Measurements from ENCODE around the gene SVIL.

The SVIL gene

DNA sequence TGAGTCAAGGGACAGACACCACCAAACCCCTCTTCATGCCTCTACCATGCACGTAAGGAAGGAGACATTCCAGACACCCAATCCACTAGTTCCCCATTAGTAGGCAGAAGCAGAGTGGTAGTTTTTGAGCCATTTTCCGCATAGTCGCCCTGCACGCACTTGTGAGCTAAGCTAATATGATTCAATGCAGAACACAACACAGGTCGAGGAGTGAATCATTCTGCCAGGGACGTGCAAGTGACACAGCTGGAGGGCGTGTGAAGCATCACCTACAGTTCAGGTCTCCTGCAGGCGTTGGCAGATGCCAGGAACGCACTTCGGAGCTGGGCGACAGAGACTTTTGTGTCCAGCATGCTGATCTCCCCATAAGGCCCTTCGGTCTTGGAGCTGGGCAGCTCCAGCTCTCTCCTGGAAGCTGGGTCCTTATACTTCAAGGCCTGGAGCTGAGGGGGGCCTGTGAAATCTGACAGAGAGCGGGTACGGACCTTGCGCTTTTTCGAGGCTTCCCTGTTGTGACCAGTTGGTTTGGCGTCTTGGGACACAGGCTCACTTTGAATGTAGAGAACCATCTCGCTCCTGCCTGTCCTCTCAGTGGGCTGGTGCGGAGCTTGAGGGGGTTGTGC, 102.4 kb downstream of the SVIL start:
- H4K20me1 ChIP-seq (ENCODE audit: insufficient read depth) = no peaks in the 10 kb centered on the region
- H3K27ac ChIP-seq = no peak overlapping the region
- no peaks in the 10 kb centered on the region for H3K4me1 ChIP-seq (ENCODE audit: low read depth, poor library complexity, severe bottlenecking)
- no peak overlapping the region for H3K4me2 ChIP-seq
- no peak overlapping the region for H2AFZ ChIP-seq (ENCODE audit: low read depth)
- TF ChIP-seq, protein P1, sequence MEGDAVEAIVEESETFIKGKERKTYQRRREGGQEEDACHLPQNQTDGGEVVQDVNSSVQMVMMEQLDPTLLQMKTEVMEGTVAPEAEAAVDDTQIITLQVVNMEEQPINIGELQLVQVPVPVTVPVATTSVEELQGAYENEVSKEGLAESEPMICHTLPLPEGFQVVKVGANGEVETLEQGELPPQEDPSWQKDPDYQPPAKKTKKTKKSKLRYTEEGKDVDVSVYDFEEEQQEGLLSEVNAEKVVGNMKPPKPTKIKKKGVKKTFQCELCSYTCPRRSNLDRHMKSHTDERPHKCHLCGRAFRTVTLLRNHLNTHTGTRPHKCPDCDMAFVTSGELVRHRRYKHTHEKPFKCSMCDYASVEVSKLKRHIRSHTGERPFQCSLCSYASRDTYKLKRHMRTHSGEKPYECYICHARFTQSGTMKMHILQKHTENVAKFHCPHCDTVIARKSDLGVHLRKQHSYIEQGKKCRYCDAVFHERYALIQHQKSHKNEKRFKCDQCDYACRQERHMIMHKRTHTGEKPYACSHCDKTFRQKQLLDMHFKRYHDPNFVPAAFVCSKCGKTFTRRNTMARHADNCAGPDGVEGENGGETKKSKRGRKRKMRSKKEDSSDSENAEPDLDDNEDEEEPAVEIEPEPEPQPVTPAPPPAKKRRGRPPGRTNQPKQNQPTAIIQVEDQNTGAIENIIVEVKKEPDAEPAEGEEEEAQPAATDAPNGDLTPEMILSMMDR (conservative IDR thresholded peaks at IDR 0.05; ENCODE audit: low read depth, low read length) = no peak
- no peaks in the 10 kb centered on the region for H3K79me2 ChIP-seq (ENCODE audit: insufficient read depth, low read depth)
- H3K9ac ChIP-seq = no peak overlapping the region
- no peaks in the 10 kb centered on the region for H3K36me3 ChIP-seq (ENCODE audit: insufficient read depth)
- H3K4me3 ChIP-seq (IDR thresholded peaks at IDR 0.05; ENCODE audit: insufficient read depth, low read depth, low read length) = no peak overlapping the region
- H3K27me3 ChIP-seq (ENCODE audit: insufficient read depth, low read depth) = no peaks in the 10 kb centered on the region

DNA sequence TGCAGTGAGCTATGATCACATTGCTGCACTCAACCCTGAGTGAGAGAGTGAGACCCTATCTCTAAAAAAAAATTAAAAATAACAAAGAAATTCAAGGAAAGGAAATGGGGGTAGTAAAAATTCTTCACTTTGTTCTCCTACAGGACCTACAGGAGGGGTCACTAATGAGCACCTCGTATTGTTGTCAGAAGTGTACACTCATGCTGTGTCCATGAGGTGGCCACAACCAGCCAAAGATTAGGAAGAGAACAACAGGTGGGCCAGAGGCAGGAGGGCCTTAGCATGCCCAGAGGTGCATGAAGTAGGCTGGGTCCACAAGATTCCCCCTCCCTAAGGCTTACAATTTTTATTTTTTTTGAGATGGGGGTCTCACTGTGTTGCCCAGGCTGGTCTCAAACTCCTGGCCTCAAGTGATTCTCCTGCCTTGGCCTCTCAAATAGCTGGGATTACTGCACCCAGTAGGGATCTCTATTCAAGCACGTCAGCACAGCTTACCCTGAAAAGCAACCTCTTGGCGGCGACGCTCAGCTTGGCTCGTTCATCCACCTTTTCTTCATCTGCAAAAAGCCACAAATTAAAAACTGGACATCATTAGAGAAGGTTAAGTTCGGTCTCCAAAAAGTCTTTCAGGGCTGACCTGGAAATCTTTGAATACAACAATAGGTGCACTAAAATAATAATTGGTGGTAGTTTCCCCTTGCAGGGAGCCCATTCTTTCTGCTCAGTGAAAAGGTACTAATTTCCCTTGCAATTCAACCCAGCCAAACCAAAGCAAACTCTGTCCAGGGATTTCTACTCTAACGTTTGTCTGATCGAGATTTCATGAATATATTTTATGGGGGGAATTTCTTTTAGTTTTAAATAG, 104.4 kb downstream of the SVIL start:
- Histone ChIP-seq H3K27me3 (ENCODE audit: insufficient read depth, low read depth) (no peaks in the 10 kb centered on the region), H3K4me1 (ENCODE audit: low read depth, poor library complexity, severe bottlenecking) (no peaks in the 10 kb centered on the region)
- TF ChIP-seq, protein P1 (conservative IDR thresholded peaks at IDR 0.05; ENCODE audit: low read depth, low read length) = no peak

DNA sequence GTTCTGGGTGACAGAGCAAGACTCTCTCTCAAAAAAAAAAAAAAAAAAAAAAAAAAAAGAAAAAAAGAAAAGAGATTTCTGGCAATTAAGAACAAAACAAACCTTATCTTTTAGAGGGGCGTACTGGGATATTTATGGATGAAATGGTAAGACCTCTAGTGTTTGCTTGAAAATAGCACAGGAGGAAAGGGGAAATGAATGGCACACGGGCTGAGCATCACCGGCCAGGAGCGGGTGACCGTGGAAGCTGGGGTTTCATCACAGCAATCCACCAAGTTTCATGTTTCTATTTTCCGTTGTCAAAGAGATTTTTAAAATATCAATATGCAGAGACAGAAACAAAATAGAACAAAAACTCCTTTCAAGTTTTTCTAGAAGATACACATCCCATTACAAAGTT, 105.6 kb downstream of the SVIL start:
- TF ChIP-seq, protein P1 (conservative IDR thresholded peaks at IDR 0.05; ENCODE audit: low read depth, low read length) = no peak
- Histone ChIP-seq H4K20me1 (ENCODE audit: insufficient read depth) (no peaks in the 10 kb centered on the region), H3K27me3 (ENCODE audit: insufficient read depth, low read depth) (no peaks in the 10 kb centered on the region), H3K36me3 (ENCODE audit: insufficient read depth) (no peaks in the 10 kb centered on the region), H2AFZ (ENCODE audit: low read depth) (no peak overlapping the region), H3K79me2 (ENCODE audit: insufficient read depth, low read depth) (no peaks in the 10 kb centered on the region), H3K4me2 (no peak overlapping the region), H3K4me3 (IDR thresholded peaks at IDR 0.05; ENCODE audit: insufficient read depth, low read depth, low read length) (no peak overlapping the region), H3K4me1 (ENCODE audit: low read depth, poor library complexity, severe bottlenecking) (no peaks in the 10 kb centered on the region), H3K27ac (no peak overlapping the region), H3K9ac (no peak overlapping the region)

More for the DNA sequence above, 104.4 kb downstream of the SVIL start:
- Histone ChIP-seq H3K27ac (no peak overlapping the region), H3K9ac (no peak overlapping the region), H3K36me3 (ENCODE audit: insufficient read depth) (no peaks in the 10 kb centered on the region), H4K20me1 (ENCODE audit: insufficient read depth) (no peaks in the 10 kb centered on the region), H3K79me2 (ENCODE audit: insufficient read depth, low read depth) (no peaks in the 10 kb centered on the region), H2AFZ (ENCODE audit: low read depth) (no peak overlapping the region), H3K4me2 (no peak overlapping the region), H3K4me3 (IDR thresholded peaks at IDR 0.05; ENCODE audit: insufficient read depth, low read depth, low read length) (no peak overlapping the region)

DNA sequence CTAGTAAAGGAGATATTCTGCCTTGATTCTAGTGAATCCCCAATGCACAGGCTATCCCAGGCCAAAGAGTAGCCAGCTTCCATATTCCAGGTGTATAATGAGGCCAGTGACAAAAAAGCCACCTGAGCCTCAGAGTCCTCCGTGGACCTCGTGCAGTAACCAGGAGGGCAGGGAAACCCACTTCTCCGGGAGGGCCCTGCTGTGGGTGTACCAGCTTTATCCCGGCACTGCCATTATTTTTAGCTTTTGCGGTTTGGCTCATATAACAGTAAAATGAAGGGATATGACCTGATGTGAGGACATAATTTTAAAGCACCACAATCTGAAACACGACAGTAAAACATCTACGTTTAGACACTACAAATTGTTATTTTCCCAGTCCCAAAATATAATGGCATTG, 109.0 kb downstream of the SVIL start:
- TF ChIP-seq, protein P1 (conservative IDR thresholded peaks at IDR 0.05; ENCODE audit: low read depth, low read length) = no peak
- Histone ChIP-seq H3K36me3 (ENCODE audit: insufficient read depth) (no peaks in the 10 kb centered on the region), H3K27me3 (ENCODE audit: insufficient read depth, low read depth) (no peaks in the 10 kb centered on the region), H3K4me1 (ENCODE audit: low read depth, poor library complexity, severe bottlenecking) (no peaks in the 10 kb centered on the region), H2AFZ (ENCODE audit: low read depth) (no peak overlapping the region), H3K79me2 (ENCODE audit: insufficient read depth, low read depth) (no peaks in the 10 kb centered on the region), H3K9ac (no peak overlapping the region), H4K20me1 (ENCODE audit: insufficient read depth) (no peaks in the 10 kb centered on the region), H3K4me2 (no peak overlapping the region), H3K27ac (no peak overlapping the region), H3K4me3 (IDR thresholded peaks at IDR 0.05; ENCODE audit: insufficient read depth, low read depth, low read length) (no peak overlapping the region)
